ENCODE data around the gene CTNNBL1. TPM values are rescaled to one million over a fixed set of nuclear protein-coding genes. Genes with fewer than 3 reads are reported as not detected.

Gene CTNNBL1
- total and polyA plus RNA-seq, 5 donors: 43.8 to 65.7 (median 54.7) TPM

DNA sequence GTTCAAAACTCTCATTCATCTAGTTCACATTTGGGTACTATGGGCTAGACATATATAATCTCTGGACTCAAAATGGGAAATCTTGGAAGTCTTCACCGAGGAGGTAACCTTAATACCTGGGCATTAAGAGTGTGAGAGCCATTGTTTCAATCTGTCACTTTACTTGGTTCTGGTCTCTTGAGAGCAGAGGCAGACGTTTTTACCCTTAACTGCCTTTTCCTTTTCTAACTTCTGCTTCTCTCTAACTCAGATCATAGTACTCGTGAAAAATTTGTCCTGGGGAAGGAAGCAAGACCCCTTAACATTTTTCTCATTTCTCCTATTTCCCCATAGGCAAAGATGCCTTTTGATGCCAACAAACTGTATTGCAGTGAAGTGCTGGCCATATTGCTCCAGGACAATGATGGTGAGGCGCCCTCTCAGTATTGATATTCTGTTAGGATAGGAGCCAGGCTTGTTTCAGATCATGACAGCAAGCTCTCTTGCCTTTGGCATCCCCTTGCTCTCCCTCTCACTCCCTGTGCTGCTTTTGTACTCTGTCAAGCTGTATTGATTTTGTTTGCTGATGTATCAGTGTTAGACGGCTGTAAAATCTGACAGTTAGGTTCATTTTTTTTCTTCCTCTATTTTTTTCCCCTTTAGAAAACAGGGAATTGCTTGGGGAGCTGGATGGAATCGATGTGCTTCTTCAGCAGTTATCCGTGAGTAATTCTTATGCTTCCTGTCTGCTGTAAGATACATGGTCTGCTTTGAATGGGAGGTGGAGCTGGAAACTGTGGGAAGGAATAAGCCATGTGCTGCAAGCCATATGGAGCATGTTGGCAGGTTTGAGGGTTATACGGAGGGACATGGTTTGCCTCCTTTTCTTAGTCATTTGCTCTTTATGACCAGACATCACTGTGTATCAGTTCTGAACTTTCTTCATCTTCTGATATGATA is 83.5 kb downstream of the CTNNBL1 start:
- WGBS: 74% methylated on average over 8 of the region's 8 CpGs
- Histone ChIP-seq H3K4me1 (ENCODE audit: control insufficient read depth, insufficient read depth, low read length) (peaks cover 1% of the 10 kb centered on the region), H3K27ac (ENCODE audit: low read length) (no peak overlapping the region), H3K27me3 (ENCODE audit: control insufficient read depth, insufficient read depth) (no peaks in the 10 kb centered on the region), H3K4me3 (ENCODE audit: low read length) (no peak overlapping the region), H3K9me3 (ENCODE audit: control insufficient read depth, low read length) (no peaks in the 10 kb centered on the region)
- DNase-seq (no peak), ATAC-seq (no peak)
- intact Hi-C loops (cut with DNase I): no loop called here

DNA sequence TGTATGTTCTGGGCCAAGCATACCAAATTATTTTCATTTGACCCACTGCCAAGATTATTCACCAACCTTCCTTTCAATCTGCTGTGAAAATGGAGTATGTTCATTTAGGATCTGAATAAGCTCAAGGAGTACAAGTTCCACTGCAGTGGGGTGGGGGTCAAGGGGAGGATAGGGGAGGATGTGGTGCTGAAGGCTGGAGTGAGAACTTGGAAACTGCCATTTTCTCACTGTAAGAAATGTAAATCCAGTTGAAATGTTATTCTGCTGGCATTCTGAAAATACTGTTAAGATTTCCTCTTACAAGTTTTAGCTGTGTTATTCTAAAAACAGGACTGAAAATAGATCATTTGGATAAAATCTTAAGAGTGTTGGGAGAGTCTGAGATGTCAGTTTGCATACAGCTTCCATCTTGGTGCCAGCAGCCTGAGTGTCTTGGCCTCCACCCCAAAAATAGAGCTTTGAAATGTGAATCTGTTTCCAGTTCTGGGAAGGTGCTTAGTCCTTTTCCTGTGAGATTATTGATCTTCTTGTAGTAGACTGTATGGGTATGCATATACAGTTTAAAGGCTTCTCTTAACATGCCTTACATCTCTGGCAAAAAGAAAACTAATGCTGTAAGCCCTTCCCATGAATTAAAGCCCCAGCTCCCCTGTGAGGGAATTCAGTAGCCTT is 84.3 kb downstream of the CTNNBL1 start:
- intact Hi-C loops (cut with DNase I): no loop called here
- H3K4me1 ChIP-seq (ENCODE audit: control insufficient read depth, insufficient read depth, low read length): peaks cover 1% of the 10 kb centered on the region

GRCh38 chr20:37781626-37782025 is 87.8 kb downstream of the CTNNBL1 start:
- H3K9me3 ChIP-seq (ENCODE audit: control insufficient read depth, low read length): no peaks in the 10 kb centered on the region
- H3K4me1 ChIP-seq (ENCODE audit: control insufficient read depth, insufficient read depth, low read length): peaks cover 1% of the 10 kb centered on the region
- ATAC-seq (no peak), DNase-seq (no peak)
- no peaks in the 10 kb centered on the region for H3K27me3 ChIP-seq (ENCODE audit: control insufficient read depth, insufficient read depth)
- H3K4me3 ChIP-seq (ENCODE audit: low read length): no peak overlapping the region
- no peak overlapping the region for H3K27ac ChIP-seq (ENCODE audit: low read length)
- intact Hi-C loops (cut with DNase I): no loop called here
- WGBS: 91% methylated on average over 1 of the region's 1 CpG

More for the DNA sequence above, 84.3 kb downstream of the CTNNBL1 start:
- Histone ChIP-seq H3K27ac (ENCODE audit: low read length) (no peak overlapping the region), H3K4me3 (ENCODE audit: low read length) (no peak overlapping the region), H3K27me3 (ENCODE audit: control insufficient read depth, insufficient read depth) (no peaks in the 10 kb centered on the region), H3K9me3 (ENCODE audit: control insufficient read depth, low read length) (no peaks in the 10 kb centered on the region)
- DNase-seq (no peak), ATAC-seq (no peak)

DNA sequence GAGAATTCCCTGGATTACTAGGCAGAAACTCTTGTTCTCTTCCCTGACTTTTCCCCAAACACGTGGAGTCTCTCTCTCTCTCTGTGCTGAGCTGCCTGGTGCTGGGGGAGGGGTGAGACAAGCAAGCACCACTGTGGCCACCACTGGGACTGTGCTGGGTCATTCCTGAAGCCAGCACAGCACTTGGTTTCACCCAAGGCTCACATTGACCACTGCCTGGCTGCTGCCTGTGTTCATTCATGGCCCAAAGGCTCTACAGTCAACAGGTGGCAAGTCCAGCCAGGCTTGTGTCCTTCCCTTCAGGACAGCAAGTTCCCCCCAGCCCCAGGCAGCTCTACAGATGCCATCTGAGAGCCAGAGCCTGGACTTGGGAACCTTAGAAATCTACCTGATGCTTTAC is 92.2 kb downstream of the CTNNBL1 start:
- no peaks in the 10 kb centered on the region for H3K4me1 ChIP-seq (ENCODE audit: control insufficient read depth, insufficient read depth, low read length)
- 73% methylated on average over 1 of the region's 1 CpG for WGBS

GRCh38 chr20:37789408-37789807 is 95.6 kb downstream of the CTNNBL1 start:
- intact Hi-C loops (cut with DNase I): no loop called here
- Histone ChIP-seq H3K27me3 (ENCODE audit: control insufficient read depth, insufficient read depth) (no peaks in the 10 kb centered on the region), H3K4me3 (ENCODE audit: low read length) (no peak overlapping the region), H3K27ac (ENCODE audit: low read length) (no peak overlapping the region), H3K9me3 (ENCODE audit: control insufficient read depth, low read length) (no peaks in the 10 kb centered on the region), H3K4me1 (ENCODE audit: control insufficient read depth, insufficient read depth, low read length) (no peaks in the 10 kb centered on the region)
- DNase-seq (no peak), ATAC-seq (no peak)
- WGBS: 65% methylated on average over 1 of the region's 1 CpG

More for the DNA sequence above, 92.2 kb downstream of the CTNNBL1 start:
- peak in 1 of 3 donors; percentile 19 for DNase-seq
- no peaks in the 10 kb centered on the region for H3K27me3 ChIP-seq (ENCODE audit: control insufficient read depth, insufficient read depth)
- no peak for ATAC-seq
- H3K9me3 ChIP-seq (ENCODE audit: control insufficient read depth, low read length): no peaks in the 10 kb centered on the region
- no peak overlapping the region for H3K27ac ChIP-seq (ENCODE audit: low read length)
- no peak overlapping the region for H3K4me3 ChIP-seq (ENCODE audit: low read length)
- intact Hi-C loops (cut with DNase I): no loop called here

DNA sequence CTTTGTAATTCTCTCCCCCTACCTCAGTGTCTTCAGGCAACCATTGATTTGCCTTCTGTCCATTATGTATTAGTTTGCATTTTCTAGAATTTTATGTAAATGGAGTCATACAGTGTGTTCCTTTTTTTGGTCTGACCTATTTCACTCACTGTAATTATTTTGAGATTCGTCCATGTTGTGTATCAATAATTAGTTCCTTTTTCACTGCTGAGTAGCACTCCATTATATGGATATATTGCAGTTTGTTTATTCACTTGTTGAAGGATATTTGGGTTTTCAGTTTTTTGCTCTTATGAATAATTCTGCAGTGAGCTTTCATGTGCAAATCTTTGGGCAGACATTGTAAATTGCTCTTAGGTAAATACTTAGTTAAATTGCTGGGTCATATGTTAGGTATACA is 97.1 kb downstream of the CTNNBL1 start:
- 96% methylated on average over 1 of the region's 1 CpG for WGBS
- H3K27me3 ChIP-seq (ENCODE audit: control insufficient read depth, insufficient read depth): no peaks in the 10 kb centered on the region
- ATAC-seq: no peak
- H3K9me3 ChIP-seq (ENCODE audit: control insufficient read depth, low read length): no peaks in the 10 kb centered on the region
- no peak overlapping the region for H3K4me3 ChIP-seq (ENCODE audit: low read length)
- no peak for DNase-seq
- H3K4me1 ChIP-seq (ENCODE audit: control insufficient read depth, insufficient read depth, low read length): no peaks in the 10 kb centered on the region
- no peak overlapping the region for H3K27ac ChIP-seq (ENCODE audit: low read length)
- intact Hi-C loops (cut with DNase I): no loop called here

GRCh38 chr20:37796121-37796520 is 102.3 kb downstream of the CTNNBL1 start:
- DNase-seq: no peak
- H3K4me1 ChIP-seq (ENCODE audit: control insufficient read depth, insufficient read depth, low read length): no peaks in the 10 kb centered on the region
- no peak overlapping the region for H3K4me3 ChIP-seq (ENCODE audit: low read length)
- no peak overlapping the region for H3K27ac ChIP-seq (ENCODE audit: low read length)
- intact Hi-C loops (cut with DNase I): no loop called here
- no peaks in the 10 kb centered on the region for H3K9me3 ChIP-seq (ENCODE audit: control insufficient read depth, low read length)
- ATAC-seq: no peak
- 86% methylated on average over 4 of the region's 4 CpGs for WGBS
- H3K27me3 ChIP-seq (ENCODE audit: control insufficient read depth, insufficient read depth): no peaks in the 10 kb centered on the region

GRCh38 chr20:37796733-37797132 is 102.9 kb downstream of the CTNNBL1 start:
- ATAC-seq (no peak), DNase-seq (no peak)
- H3K9me3 ChIP-seq (ENCODE audit: control insufficient read depth, low read length): no peaks in the 10 kb centered on the region
- H3K4me1 ChIP-seq (ENCODE audit: control insufficient read depth, insufficient read depth, low read length): no peaks in the 10 kb centered on the region
- no peak overlapping the region for H3K4me3 ChIP-seq (ENCODE audit: low read length)
- H3K27ac ChIP-seq (ENCODE audit: low read length): no peak overlapping the region
- intact Hi-C loops (cut with DNase I): no loop called here
- no peaks in the 10 kb centered on the region for H3K27me3 ChIP-seq (ENCODE audit: control insufficient read depth, insufficient read depth)
- WGBS: 90% methylated on average over 7 of the region's 7 CpGs

- DNase-seq (no peak), ATAC-seq (no peak)
- Histone ChIP-seq H3K4me1 (ENCODE audit: control insufficient read depth, insufficient read depth, low read length) (no peaks in the 10 kb centered on the region), H3K4me3 (ENCODE audit: low read length) (no peak overlapping the region), H3K27ac (ENCODE audit: low read length) (no peak overlapping the region), H3K27me3 (ENCODE audit: control insufficient read depth, insufficient read depth) (no peaks in the 10 kb centered on the region), H3K9me3 (ENCODE audit: control insufficient read depth, low read length) (no peaks in the 10 kb centered on the region)
- 88% methylated on average over 4 of the region's 4 CpGs for WGBS
- intact Hi-C loops (cut with DNase I): no loop called here
Observed at GRCh38 chr20:37797669-37798175, 103.9 kb downstream of the CTNNBL1 start.

DNA sequence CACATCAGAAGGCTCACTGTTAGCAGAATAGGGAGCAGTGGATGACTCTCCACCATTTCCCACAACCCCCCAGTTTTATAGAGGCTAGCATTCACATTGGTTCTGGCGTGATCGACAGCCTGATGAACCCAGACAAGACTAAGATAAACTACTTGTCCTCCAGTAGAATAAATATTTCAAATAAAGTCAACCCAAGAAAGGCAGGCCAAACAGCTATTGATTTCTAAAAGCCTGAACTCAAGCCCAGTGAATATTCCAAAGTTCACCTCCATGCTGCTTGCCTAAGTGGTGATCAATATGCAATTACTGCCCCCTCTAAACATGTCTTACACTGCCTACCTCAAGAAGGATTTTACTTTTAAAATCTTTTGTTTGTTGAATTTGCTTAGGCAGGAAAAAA is 104.5 kb downstream of the CTNNBL1 start:
- intact Hi-C loops (cut with DNase I): no loop called here
- Histone ChIP-seq H3K27ac (ENCODE audit: low read length) (no peak overlapping the region), H3K9me3 (ENCODE audit: control insufficient read depth, low read length) (no peaks in the 10 kb centered on the region)

DNA sequence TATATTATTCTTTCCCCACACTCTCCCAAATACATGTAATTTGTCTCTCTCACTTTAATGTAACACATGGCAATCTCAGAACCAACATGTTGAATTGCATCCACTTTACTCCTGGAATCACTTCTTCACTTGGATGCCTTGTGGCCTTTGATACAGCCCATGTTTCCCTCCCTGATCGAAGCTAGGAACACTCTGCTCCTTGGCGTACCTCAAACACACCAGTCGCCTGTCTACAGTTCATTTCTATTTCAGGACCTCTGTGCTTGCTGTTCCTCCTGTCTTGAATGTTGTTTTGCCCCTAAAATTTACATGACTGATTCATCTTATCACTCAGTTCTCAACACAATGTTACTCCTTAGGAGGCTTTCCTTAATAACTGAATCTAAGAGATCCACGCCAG is 106.8 kb downstream of the CTNNBL1 start:
- no peaks in the 10 kb centered on the region for H3K27me3 ChIP-seq (ENCODE audit: control insufficient read depth, insufficient read depth)
- ATAC-seq (no peak), DNase-seq (no peak)
- no peaks in the 10 kb centered on the region for H3K4me1 ChIP-seq (ENCODE audit: control insufficient read depth, insufficient read depth, low read length)
- H3K27ac ChIP-seq (ENCODE audit: low read length): no peak overlapping the region
- H3K4me3 ChIP-seq (ENCODE audit: low read length): no peak overlapping the region
- H3K9me3 ChIP-seq (ENCODE audit: control insufficient read depth, low read length): no peaks in the 10 kb centered on the region
- intact Hi-C loops (cut with DNase I): no loop called here
- WGBS: 92% methylated on average over 4 of the region's 4 CpGs

More for the DNA sequence above, 104.5 kb downstream of the CTNNBL1 start:
- no peak for ATAC-seq
- H3K4me1 ChIP-seq (ENCODE audit: control insufficient read depth, insufficient read depth, low read length): no peaks in the 10 kb centered on the region
- no peak for DNase-seq
- 93% methylated on average over 2 of the region's 2 CpGs for WGBS
- no peak overlapping the region for H3K4me3 ChIP-seq (ENCODE audit: low read length)
- no peaks in the 10 kb centered on the region for H3K27me3 ChIP-seq (ENCODE audit: control insufficient read depth, insufficient read depth)

Measured in right cardiac atrium (tissue), 5 donors.